Testis (tissue), 3 donors: ENCODE data around the gene GPC3. TPM values are rescaled to one million over a fixed set of nuclear protein-coding genes. Genes with fewer than 3 reads are reported as not detected.

ENCODE experiments used
- DNase-seq: peaks from one replicate; pipeline ENCODE4 v3.0.0-alpha.2; 2019
- H3K27ac ChIP-seq, 2 donors: fragments of 200-600 bp; sonication (generic); one replicate each; pipeline ENCODE4 v1.5.1; 2019
- H3K27me3 ChIP-seq: fragments of 200-600 bp; sonication (generic); one replicate; pipeline ENCODE4 v1.5.1; 2019
- H3K36me3 ChIP-seq: fragments of 200-600 bp; sonication (generic); one replicate; pipeline ENCODE4 v1.5.1; 2017; ENCODE audit warnings: low read depth; ENCODE audit errors: missing control alignments
- H3K4me1 ChIP-seq: fragments of 200-600 bp; sonication (generic); one replicate; pipeline ENCODE4 v1.5.1; 2019
- H3K4me3 ChIP-seq, 2 donors: fragments of 200-600 bp; sonication (generic); one replicate each; pipeline ENCODE4 v1.5.1; 2017 to 2019
- H3K9me3 ChIP-seq: fragments of 200-600 bp; sonication (generic); one replicate; pipeline ENCODE4 v1.5.1; 2017
- POLR2A ChIP-seq: fragments of 450-650 bp; IDR thresholded peaks from one replicate; pipeline ENCODE4 v1.6.1; 2017; ENCODE audit warnings: antibody characterized with exemption, mild to moderate bottlenecking, moderate library complexity
- WGBS, 2 donors: methylation state at CpG; one replicate each; pipeline ENCODE4 v1.1.5; 2018; 5-methylcytosine and 5-hydroxymethylcytosine counted together
- intact Hi-C: fragments of 100-400 bp; cut with DNase I; formaldehyde crosslinking; loops from one replicate; pipeline ENCODE4 v1.15.1; 2023; ENCODE audit warnings: low total_unique reads
- polyA plus RNA-seq: library from polyadenylated mRNA; stranded (reverse); fragments of 350-450 nt; fragmentation: Illumina TruSeq; extraction: RNeasy Lipid Tissue Mini Kit (QIAGEN cat#74804); gene quantifications from one replicate; pipeline ENCODE4 v1.2.3, GENCODE V29; 2014; ENCODE audit warnings: low read depth, low replicate concordance; ENCODE audit not compliant: insufficient read depth
- total RNA-seq, 2 donors: library from RNA; depleted of rRNA; stranded (reverse); fragments of >200 nt; gene quantifications; one replicate each; pipeline ENCODE4 v1.2.3, GENCODE V29; 2016
- TF ChIP-seq, protein P1 (sequence below), 3 experiments: fragments of 450-650 bp in 2 of 3; fragments of 200-600 bp in 1 of 3; sonication (generic) in 1 of 3; IDR thresholded peaks; one replicate each; pipeline ENCODE4 v1.5.1; 2016 to 2019; ENCODE audit warnings: antibody characterized with exemption in 3 of 3, mild to moderate bottlenecking in 2 of 3, moderate library complexity in 1 of 3

Gene GPC3
- total and polyA plus RNA-seq, 3 donors from 2014 or later, result 4.9 to 12.9 (median 5.4) TPM

- intact Hi-C loops, result no loop called here
- TF ChIP-seq, protein P1, sequence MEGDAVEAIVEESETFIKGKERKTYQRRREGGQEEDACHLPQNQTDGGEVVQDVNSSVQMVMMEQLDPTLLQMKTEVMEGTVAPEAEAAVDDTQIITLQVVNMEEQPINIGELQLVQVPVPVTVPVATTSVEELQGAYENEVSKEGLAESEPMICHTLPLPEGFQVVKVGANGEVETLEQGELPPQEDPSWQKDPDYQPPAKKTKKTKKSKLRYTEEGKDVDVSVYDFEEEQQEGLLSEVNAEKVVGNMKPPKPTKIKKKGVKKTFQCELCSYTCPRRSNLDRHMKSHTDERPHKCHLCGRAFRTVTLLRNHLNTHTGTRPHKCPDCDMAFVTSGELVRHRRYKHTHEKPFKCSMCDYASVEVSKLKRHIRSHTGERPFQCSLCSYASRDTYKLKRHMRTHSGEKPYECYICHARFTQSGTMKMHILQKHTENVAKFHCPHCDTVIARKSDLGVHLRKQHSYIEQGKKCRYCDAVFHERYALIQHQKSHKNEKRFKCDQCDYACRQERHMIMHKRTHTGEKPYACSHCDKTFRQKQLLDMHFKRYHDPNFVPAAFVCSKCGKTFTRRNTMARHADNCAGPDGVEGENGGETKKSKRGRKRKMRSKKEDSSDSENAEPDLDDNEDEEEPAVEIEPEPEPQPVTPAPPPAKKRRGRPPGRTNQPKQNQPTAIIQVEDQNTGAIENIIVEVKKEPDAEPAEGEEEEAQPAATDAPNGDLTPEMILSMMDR (IDR thresholded peaks at IDR 0.05), result peak in 1 of 3 experiments; percentile 13
- no peak for TF ChIP-seq POLR2A
- H3K4me1 ChIP-seq, result no peaks in the 10 kb centered on the region
- H3K4me3 ChIP-seq, result no peak overlapping the region
- 28 to 49% methylated on average over 2 of the region's 2 CpGs for WGBS, 2 donors
- DNase-seq, result peak; percentile 13
- no peaks in the 10 kb centered on the region for H3K36me3 ChIP-seq
- H3K27me3 ChIP-seq, result no peaks in the 10 kb centered on the region
- no peak overlapping the region for H3K27ac ChIP-seq
- H3K9me3 ChIP-seq, result no peaks in the 10 kb centered on the region
Measured at GRCh38 chrX:133698298-133698697, 287.1 kb downstream of the GPC3 start.

DNA sequence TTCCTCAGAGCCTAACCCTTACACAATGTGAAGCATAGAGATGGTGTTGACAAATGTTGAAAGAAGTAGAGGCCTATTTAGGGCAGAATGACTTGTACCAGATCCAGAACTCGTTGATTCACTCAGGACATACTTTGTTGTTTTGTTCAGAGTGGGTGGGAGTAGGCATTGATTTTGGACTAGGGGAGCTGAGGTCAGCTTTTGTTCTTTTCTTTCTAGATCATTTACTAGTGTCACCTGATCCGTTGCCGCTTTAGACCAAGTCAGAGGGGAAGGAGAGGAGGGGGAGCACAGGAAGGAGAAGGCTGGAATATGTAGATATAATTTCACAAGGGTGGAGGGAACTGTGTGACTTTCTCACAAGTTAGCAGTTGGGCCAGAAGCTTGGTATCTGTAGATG, 287.7 kb downstream of the GPC3 start:
- TF ChIP-seq, protein P1 (IDR thresholded peaks at IDR 0.05), result no peak
- TF ChIP-seq POLR2A, result no peak

GRCh38 chrX:133689997-133690599, 295.3 kb downstream of the GPC3 start:
- DNase-seq, result no peak

More for the DNA sequence above, 287.7 kb downstream of the GPC3 start:
- DNase-seq, result no peak
- intact Hi-C loops, result no loop called here
- H3K27me3 ChIP-seq, result no peaks in the 10 kb centered on the region
- H3K4me3 ChIP-seq, result no peak overlapping the region
- WGBS, 2 donors, result 56 to 74% methylated on average over 3 of the region's 3 CpGs
- H3K4me1 ChIP-seq, result no peaks in the 10 kb centered on the region
- no peak overlapping the region for H3K27ac ChIP-seq
- no peaks in the 10 kb centered on the region for H3K9me3 ChIP-seq
- no peaks in the 10 kb centered on the region for H3K36me3 ChIP-seq

DNA sequence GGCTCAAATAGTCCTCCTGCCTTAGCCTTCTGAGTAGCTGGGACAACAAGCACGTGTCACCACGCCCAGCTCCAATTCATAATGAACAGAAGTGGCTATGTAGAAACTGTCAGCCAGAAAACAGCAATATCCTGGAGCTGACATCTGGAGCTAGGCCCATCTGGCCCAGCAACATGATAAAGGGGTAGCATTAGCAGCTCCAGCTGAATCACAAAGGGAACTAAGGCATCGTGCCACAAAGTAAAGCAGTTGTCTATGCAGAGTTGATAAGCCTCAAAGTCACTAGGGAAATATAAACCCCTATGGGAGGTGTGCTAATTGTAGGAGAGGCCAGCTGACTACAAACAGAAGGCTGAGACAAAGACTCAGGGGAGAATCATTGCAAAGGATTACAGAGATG, 299.6 kb downstream of the GPC3 start:
- TF ChIP-seq, protein P1 (IDR thresholded peaks at IDR 0.05), result no peak
- no peak for TF ChIP-seq POLR2A
- intact Hi-C loops, result no loop called here
- DNase-seq, result no peak

More at GRCh38 chrX:133689997-133690599, 295.3 kb downstream of the GPC3 start:
- Histone ChIP-seq H3K27ac (no peak overlapping the region), H3K36me3 (no peaks in the 10 kb centered on the region), H3K4me1 (no peaks in the 10 kb centered on the region), H3K4me3 (no peak overlapping the region), H3K9me3 (no peaks in the 10 kb centered on the region), H3K27me3 (no peaks in the 10 kb centered on the region)
- WGBS, 2 donors, result 93 to 100% methylated on average over 1 of the region's 1 CpG
- TF ChIP-seq, protein P1 (IDR thresholded peaks at IDR 0.05), result no peak
- no peak for TF ChIP-seq POLR2A
- intact Hi-C loops, result no loop called here

DNA sequence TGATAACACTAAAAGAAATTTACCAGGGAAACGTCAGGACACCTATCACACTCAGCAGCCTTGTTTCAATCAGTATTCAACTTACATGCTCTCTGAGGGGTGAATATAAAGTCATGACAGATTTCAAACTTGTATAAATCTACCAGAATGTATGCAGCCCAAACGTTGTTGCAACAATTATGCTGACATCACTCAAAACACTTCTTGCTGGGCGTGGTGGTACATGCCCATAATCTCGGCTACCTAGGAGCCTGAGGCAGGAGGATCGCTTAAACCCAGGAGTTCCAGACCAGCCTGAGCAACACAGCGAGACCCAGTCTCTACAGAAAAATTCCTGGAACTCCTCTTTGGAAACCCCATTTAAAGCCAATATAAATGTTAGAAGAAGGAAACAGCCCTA, 303.5 kb downstream of the GPC3 start:
- WGBS, 2 donors, result 85 to 87% methylated on average over 6 of the region's 6 CpGs
- TF ChIP-seq, protein P1 (IDR thresholded peaks at IDR 0.05), result no peak
- no peak for TF ChIP-seq POLR2A
- H3K4me1 ChIP-seq, result no peaks in the 10 kb centered on the region
- H3K27ac ChIP-seq, result no peak overlapping the region
- no peaks in the 10 kb centered on the region for H3K27me3 ChIP-seq
- H3K36me3 ChIP-seq, result no peaks in the 10 kb centered on the region
- no peak overlapping the region for H3K4me3 ChIP-seq
- no peak for DNase-seq
- H3K9me3 ChIP-seq, result no peaks in the 10 kb centered on the region
- intact Hi-C loops, result no loop called here

More for the DNA sequence above, 299.6 kb downstream of the GPC3 start:
- Histone ChIP-seq H3K9me3 (no peaks in the 10 kb centered on the region), H3K36me3 (no peaks in the 10 kb centered on the region), H3K27me3 (no peaks in the 10 kb centered on the region), H3K4me3 (no peak overlapping the region), H3K4me1 (no peaks in the 10 kb centered on the region), H3K27ac (no peak overlapping the region)
- 72 to 93% methylated on average over 2 to 3 of the region's 3 CpGs for WGBS, 2 donors
